COLO829 (cell line): Measurements from ENCODE around the gene KIAA0319L.

Source experiments
- DNase-seq: peaks from one replicate; pipeline ENCODE4 v3.0.0; 2012; ENCODE audit warnings: low spot score

Gene KIAA0319L

GRCh38 chr1:35536556-35537162 lies 20.5 kb downstream of the KIAA0319L start:
- DNase-seq, result no peak

- DNase-seq, result no peak
These were observed 22.0 kb downstream of the KIAA0319L start for GRCh38 chr1:35535243-35535642.

- no peak for DNase-seq
These were observed 23.6 kb downstream of the KIAA0319L start for GRCh38 chr1:35533586-35533985.

- no peak for DNase-seq
These were observed 24.5 kb downstream of the KIAA0319L start for GRCh38 chr1:35532497-35533223.

GRCh38 chr1:35531368-35531767 lies 25.8 kb downstream of the KIAA0319L start:
- DNase-seq, result no peak

GRCh38 chr1:35530946-35531345 lies 26.3 kb downstream of the KIAA0319L start:
- DNase-seq, result no peak

GRCh38 chr1:35530168-35530567 lies 27.0 kb downstream of the KIAA0319L start:
- DNase-seq, result no peak

- DNase-seq, result no peak
These were observed 33.1 kb downstream of the KIAA0319L start for GRCh38 chr1:35524106-35524505.

- no peak for DNase-seq
These were observed 37.8 kb downstream of the KIAA0319L start for GRCh38 chr1:35519432-35519831.

- DNase-seq, result no peak
These were observed 39.0 kb downstream of the KIAA0319L start for GRCh38 chr1:35518183-35518582.

- no peak for DNase-seq
These were observed 45.9 kb downstream of the KIAA0319L start for GRCh38 chr1:35511305-35511704.

- DNase-seq, result no peak
These were observed 47.6 kb downstream of the KIAA0319L start for GRCh38 chr1:35509558-35509957.

GRCh38 chr1:35507947-35508346 lies 49.3 kb downstream of the KIAA0319L start:
- no peak for DNase-seq

- DNase-seq, result no peak
These were observed 50.0 kb downstream of the KIAA0319L start for GRCh38 chr1:35506960-35507912.

GRCh38 chr1:35505911-35506798 lies 51.0 kb downstream of the KIAA0319L start:
- peak; percentile 94 for DNase-seq

GRCh38 chr1:35502242-35502641 lies 55.0 kb downstream of the KIAA0319L start:
- DNase-seq, result no peak

GRCh38 chr1:35500439-35500838 lies 56.8 kb downstream of the KIAA0319L start:
- no peak for DNase-seq

- no peak for DNase-seq
These were observed 57.5 kb downstream of the KIAA0319L start for GRCh38 chr1:35499652-35500176.

- no peak for DNase-seq
These were observed 58.0 kb downstream of the KIAA0319L start for GRCh38 chr1:35499231-35499630.

- DNase-seq, result peak; percentile 92
These were observed 59.6 kb downstream of the KIAA0319L start for GRCh38 chr1:35497571-35497970.

GRCh38 chr1:35490250-35490649 lies 67.0 kb downstream of the KIAA0319L start:
- DNase-seq, result no peak
